Mononuclear cell (primary cell): ENCODE data around the gene TMEM234. TPM values are rescaled to one million over a fixed set of nuclear protein-coding genes. Genes with fewer than 3 reads are reported as not detected.
A peak's percentile ranks its signal among the peaks of the same experiment; 100 is the strongest.

Source experiments
- H3K27me3 ChIP-seq: 2 replicates; pipeline ENCODE4 v1.6.0; 2011; ENCODE audit warnings: low read length, control low read depth; ENCODE audit not compliant: insufficient read depth
- H3K4me1 ChIP-seq: 2 replicates; pipeline ENCODE4 v1.5.1; 2011; ENCODE audit warnings: mild to moderate bottlenecking, low read length, control low read depth; ENCODE audit not compliant: insufficient read depth
- H3K4me3 ChIP-seq: 2 replicates; pipeline ENCODE4 v1.5.1; 2011; ENCODE audit warnings: mild to moderate bottlenecking, low read length, moderate library complexity
- H3K9me3 ChIP-seq: 2 replicates; pipeline ENCODE4 v1.5.1; 2011; ENCODE audit warnings: low read depth, mild to moderate bottlenecking, control low read depth, low read length
- total RNA-seq: library from RNA; depleted of rRNA; stranded (reverse); fragments of >200 nt; gene quantifications from one replicate; pipeline ENCODE4 v1.2.3, GENCODE V29; 2012

TMEM234 gene
- total RNA-seq, 1 donor = 6.6 TPM

GRCh38 chr1:32220746-32221580, 1.2 kb downstream of the TMEM234 start:
- Histone ChIP-seq H3K4me3 (peak overlapping the region; percentile 75), H3K27me3 (no peaks in the 10 kb centered on the region), H3K4me1 (peaks cover 28% of the 10 kb centered on the region), H3K9me3 (no peaks in the 10 kb centered on the region)

DNA sequence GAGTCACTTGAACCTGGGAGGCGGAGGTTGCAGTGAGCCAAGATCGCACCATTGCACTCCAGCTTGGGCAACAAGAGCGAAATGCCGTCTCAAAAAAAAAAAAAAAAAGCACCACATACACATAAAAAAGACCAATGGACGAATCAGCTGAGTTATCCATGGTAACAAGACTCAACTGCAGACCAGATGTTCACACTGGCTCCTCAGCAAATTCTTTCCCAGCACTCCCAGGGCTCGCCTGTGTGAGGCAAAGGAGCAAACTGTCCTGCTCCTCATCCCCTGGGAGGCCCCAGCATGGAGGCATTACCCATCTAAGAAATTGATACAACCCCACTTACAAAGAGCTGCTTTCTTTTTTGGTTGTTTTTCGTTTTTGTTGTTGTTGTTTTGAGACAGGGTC, 3.1 kb downstream of the TMEM234 start:
- Histone ChIP-seq H3K4me3 (no peak overlapping the region), H3K9me3 (no peaks in the 10 kb centered on the region), H3K4me1 (peaks cover 34% of the 10 kb centered on the region), H3K27me3 (no peaks in the 10 kb centered on the region)

GRCh38 chr1:32216566-32216965, 5.6 kb downstream of the TMEM234 start:
- Histone ChIP-seq H3K27me3 (no peaks in the 10 kb centered on the region), H3K4me1 (peaks cover 18% of the 10 kb centered on the region), H3K4me3 (no peak overlapping the region), H3K9me3 (no peaks in the 10 kb centered on the region)

DNA sequence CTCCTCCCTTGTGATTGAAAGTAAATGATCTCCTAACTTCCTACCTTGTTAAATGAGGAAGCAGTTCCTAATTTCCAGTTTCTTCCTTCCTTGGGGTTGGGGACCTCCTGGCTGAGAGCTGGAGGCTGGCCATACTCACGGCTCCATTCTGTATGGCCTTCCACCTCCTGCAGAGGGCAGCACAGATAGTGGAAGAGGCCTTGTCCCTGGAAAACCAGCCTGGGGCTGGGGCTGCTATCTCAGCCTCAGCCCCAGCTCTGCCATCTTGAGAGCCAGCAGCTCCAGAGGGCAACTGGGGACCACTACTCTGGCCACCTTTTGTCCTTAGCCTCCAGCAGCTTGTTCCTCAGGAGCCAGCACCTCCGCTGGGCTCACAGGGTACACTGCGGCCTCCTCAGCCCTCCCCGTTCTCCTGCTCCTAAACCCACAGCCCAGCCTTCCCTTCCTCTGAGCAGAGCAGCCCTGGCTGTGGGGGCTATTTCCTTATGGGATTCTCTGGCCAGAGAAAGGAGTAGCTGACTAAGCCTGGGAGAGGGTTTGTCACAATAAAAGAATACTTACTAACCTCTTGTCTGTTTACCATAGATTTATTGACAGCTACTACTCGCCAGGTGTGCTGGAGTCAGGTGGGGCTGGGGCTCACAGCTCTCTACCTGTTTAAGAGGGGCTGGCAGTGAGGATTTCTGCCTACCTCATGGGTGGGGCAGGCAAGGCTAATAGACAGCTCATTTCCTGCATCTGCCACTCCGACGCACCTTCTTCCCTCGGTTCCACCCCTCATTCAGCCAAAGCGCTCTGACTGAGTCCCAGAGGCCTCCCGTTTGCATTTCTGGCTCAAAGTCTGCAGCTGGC, 6.3 kb downstream of the TMEM234 start:
- H3K4me1 ChIP-seq = peaks cover 11% of the 10 kb centered on the region
- H3K4me3 ChIP-seq = no peak overlapping the region
- H3K9me3 ChIP-seq = no peaks in the 10 kb centered on the region
- no peaks in the 10 kb centered on the region for H3K27me3 ChIP-seq

GRCh38 chr1:32208891-32209328, 13.2 kb downstream of the TMEM234 start, which contains the start of gene DCDC2B:
Gene DCDC2B, plus strand, starts transcription at chr1:32209089. Its CDS starts 5 bp downstream, at chr1:32209094.
- no peak within 1 kb of the TSS for H3K4me3 ChIP-seq
- no peaks in the 10 kb centered on the region for H3K27me3 ChIP-seq
- H3K9me3 ChIP-seq = no peaks in the 10 kb centered on the region
- H3K4me1 ChIP-seq = peaks cover 26% of the 10 kb centered on the region

- H3K4me1 ChIP-seq = peaks cover 26% of the 10 kb centered on the region
- H3K27me3 ChIP-seq = no peaks in the 10 kb centered on the region
- no peak overlapping the region for H3K4me3 ChIP-seq
- no peaks in the 10 kb centered on the region for H3K9me3 ChIP-seq
Measured at GRCh38 chr1:32208469-32208868, 13.7 kb downstream of the TMEM234 start.

- Histone ChIP-seq H3K27me3 (no peaks in the 10 kb centered on the region), H3K4me1 (peaks cover 48% of the 10 kb centered on the region), H3K4me3 (peak within 1 kb of the TSS; percentile 49), H3K9me3 (no peaks in the 10 kb centered on the region)
Measured at GRCh38 chr1:32205401-32206370, 16.5 kb downstream of the TMEM234 start, which contains the start of gene IQCC. Gene IQCC, plus strand, starts transcription at chr1:32205671. Its CDS starts 11 bp downstream, at chr1:32205682.

DNA sequence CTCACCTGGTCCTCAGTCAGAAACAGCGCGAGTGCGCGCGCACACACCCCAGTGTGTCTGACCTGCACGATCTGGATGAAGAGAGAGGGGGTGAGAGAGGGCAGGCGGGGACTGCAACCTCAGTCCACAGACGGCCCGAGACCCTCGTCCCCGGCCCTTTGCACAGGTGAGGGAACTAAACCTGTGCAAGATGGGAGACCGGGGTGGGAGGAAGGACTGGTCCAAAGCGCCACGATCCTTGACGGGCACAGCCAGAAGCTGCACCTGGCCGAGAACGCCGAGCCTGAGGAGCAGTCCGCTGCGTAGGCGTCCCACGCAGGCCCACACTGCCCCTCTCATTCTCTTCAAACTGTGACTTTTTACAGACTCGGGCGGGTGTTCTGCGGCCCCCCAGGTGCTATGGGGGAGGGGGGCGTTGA, 17.2 kb downstream of the TMEM234 start:
- Histone ChIP-seq H3K27me3 (no peaks in the 10 kb centered on the region), H3K4me1 (peaks cover 52% of the 10 kb centered on the region), H3K4me3 (peak overlapping the region; percentile 49), H3K9me3 (no peaks in the 10 kb centered on the region)

- no peaks in the 10 kb centered on the region for H3K27me3 ChIP-seq
- peaks cover 50% of the 10 kb centered on the region for H3K4me1 ChIP-seq
- H3K9me3 ChIP-seq = no peaks in the 10 kb centered on the region
- H3K4me3 ChIP-seq = peak overlapping the region; percentile 55
Measured at GRCh38 chr1:32201011-32201855, 20.9 kb downstream of the TMEM234 start.

DNA sequence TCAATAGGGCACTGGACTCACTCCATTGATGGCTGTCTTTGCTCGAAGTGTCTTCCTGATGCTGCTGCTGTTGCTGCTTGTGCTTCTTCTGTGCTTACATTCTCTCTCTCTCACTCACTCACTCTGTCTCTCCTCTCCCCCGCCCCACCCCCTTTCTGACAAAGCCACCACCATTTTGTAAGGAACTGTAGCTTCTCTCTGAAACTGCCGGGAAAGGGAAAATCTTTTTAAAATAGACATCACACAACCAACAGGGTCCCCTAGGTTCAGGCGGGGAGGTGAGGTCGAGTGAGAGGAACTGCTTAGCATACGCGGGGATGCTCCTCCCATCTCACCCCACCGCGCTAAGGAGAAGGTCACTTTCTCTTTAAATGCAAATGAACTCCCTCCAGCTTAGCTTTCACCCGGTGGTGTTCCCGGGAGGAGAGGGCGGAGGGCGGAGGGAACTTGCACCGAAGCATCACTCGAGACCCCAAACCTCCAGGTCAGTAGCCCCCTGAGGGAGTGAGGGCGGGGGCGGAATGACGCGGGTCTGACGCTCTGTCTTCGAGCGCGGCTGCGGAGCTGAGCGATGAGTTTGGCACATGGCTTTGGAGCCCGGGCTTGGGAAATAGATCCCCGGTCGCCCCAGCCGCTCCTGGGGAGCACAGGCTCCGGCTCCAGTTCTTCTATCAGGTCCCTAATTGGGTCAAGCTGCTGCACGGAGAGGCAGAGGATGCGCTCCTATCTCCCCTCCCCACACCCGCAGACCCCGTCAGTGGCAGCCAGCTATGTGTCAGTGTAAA, 21.7 kb downstream of the TMEM234 start, which contains the start of gene CCDC28B:
CCDC28B (plus strand) TSS at position 370 of the 785 bp plus-strand sequence. CDS start 1,341 bp downstream, outside the sequence.
- Histone ChIP-seq H3K27me3 (no peaks in the 10 kb centered on the region), H3K9me3 (no peaks in the 10 kb centered on the region), H3K4me1 (peaks cover 51% of the 10 kb centered on the region), H3K4me3 (peak within 1 kb of the TSS; percentile 55)

GRCh38 chr1:32199717-32200072, 22.5 kb downstream of the TMEM234 start:
- Histone ChIP-seq H3K27me3 (no peaks in the 10 kb centered on the region), H3K9me3 (no peaks in the 10 kb centered on the region), H3K4me3 (no peak overlapping the region), H3K4me1 (peaks cover 51% of the 10 kb centered on the region)

DNA sequence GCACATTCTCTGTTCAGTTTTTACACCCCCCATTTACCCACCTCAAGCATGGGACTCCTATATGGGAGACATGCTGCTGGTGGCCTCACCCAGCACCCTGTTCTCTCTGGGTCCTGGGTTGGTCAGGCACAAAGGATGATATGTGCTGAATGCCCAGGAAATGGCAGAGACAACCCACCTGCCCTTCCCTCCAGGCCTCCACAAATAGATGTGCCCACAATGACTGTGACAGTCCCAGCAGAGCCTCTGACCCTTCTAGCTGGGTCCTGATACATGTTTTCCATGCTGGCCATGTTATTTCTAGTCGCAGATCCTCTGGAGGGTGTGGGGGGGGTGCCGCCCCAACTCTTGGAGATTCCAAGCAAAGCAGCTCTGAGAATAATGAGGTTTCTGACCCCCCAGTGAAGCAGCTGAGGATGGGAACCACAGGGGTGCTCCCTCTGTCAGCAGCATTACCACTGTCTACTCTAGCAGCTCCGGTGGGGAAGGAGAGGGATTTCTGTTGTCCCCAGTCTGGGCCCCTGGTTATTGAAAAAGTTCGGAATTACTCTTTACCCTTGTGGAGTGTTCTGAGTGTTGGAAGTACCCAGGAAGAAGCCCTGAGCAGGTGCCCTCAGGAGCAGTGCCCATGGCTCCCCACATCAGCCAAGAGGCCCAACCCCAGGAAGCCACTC, 23.0 kb downstream of the TMEM234 start:
- H3K4me3 ChIP-seq = no peak overlapping the region
- H3K27me3 ChIP-seq = no peaks in the 10 kb centered on the region
- peaks cover 53% of the 10 kb centered on the region for H3K4me1 ChIP-seq
- H3K9me3 ChIP-seq = no peaks in the 10 kb centered on the region
